Measurements from ENCODE around the gene PIGU. TPM values are rescaled to one million over a fixed set of nuclear protein-coding genes. Genes with fewer than 3 reads are reported as not detected.

PIGU gene
- total and polyA plus RNA-seq, 2 donors (not counting 1 experiment from before 2014, with no cell fraction given) = 12.0 to 19.3 TPM

DNA sequence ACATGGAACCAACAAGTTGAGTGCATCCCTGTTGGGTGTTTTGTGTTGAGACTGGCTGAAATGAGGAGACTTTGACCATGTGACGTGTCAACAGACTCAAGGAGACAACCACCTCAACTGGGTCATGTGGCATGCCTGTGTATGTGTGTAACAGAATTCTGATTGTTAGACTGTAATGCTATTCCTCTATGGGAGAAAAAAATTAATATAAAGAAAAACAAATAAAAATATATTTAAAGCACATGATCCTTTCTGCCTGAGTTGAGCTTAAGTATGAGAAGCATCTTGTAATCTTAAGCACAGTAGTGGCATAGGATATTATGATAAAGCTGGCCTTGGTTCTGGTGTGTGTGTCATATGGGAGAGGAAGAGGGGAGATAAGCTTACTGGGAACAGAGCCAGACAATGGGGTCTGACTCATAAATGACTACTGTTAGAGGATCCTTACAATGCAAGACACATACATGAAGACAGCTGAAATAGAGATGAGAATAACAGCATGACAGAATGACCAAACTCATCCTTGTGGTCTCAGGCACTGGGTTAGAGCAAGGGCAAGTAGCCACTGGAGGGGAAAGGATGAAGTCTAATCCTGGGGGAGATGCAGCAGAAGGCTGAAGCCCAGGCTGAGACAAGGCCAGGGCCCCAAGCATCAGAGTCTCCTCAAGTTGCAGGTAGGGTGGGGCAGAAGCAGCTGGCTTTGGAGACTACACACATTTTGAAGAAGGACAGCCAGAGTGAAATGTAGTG is 36.5 kb upstream of the PIGU start:
- no peak overlapping the region for H3K4me3 Mint-ChIP-seq
- Histone ChIP-seq H3K9me3 (ENCODE audit: control extremely low read depth in 1 of 3, control insufficient read depth in 2 of 3, insufficient read depth in 1 of 3, low read length in 2 of 3) (no peaks in the 10 kb centered on the region), H4K20me1 (ENCODE audit: control insufficient read depth, insufficient read depth, low read length, poor library complexity, severe bottlenecking) (peaks cover 7% of the 10 kb centered on the region), H3K4me1 (ENCODE audit: control insufficient read depth in 2 of 2, insufficient read depth in 2 of 2, low read length in 2 of 2) (peaks cover 8 to 14% of the 10 kb centered on the region in 2 donors), H3K79me2 (ENCODE audit: control insufficient read depth, insufficient read depth, low read length) (no peaks in the 10 kb centered on the region), H3K4me3 (ENCODE audit: control extremely low read depth in 1 of 5, extremely low read depth in 1 of 5, insufficient read depth in 1 of 5, low read depth in 2 of 5, low read length in 4 of 5) (no peak overlapping the region), H3K4me2 (replicated peaks; ENCODE audit: low read depth, low read length, poor library complexity, severe bottlenecking) (no peak overlapping the region), H3K27me3 (replicated peaks in 1 of 4; ENCODE audit: control extremely low read depth in 1 of 4, control insufficient read depth in 3 of 4, insufficient read depth in 4 of 4, low read length in 3 of 4) (no peaks in the 10 kb centered on the region), H3K9ac (ENCODE audit: low read length) (no peak overlapping the region), H3K36me3 (replicated peaks in 1 of 2; ENCODE audit: control extremely low read depth in 1 of 2, control insufficient read depth in 1 of 2, extremely low read depth in 1 of 2, insufficient read depth in 2 of 2, low read length in 1 of 2) (peaks cover 0 to 9% of the 10 kb centered on the region in 2 experiments), H2AFZ (ENCODE audit: insufficient read depth, low read depth, low read length, poor library complexity, severe bottlenecking) (no peak overlapping the region), H3K27ac (ENCODE audit: low read length in 2 of 2) (no peak overlapping the region)
- H3K4me1 Mint-ChIP-seq = peaks cover 14% of the 10 kb centered on the region
- H3K27ac Mint-ChIP-seq = no peak overlapping the region
- TF ChIP-seq, protein P1, sequence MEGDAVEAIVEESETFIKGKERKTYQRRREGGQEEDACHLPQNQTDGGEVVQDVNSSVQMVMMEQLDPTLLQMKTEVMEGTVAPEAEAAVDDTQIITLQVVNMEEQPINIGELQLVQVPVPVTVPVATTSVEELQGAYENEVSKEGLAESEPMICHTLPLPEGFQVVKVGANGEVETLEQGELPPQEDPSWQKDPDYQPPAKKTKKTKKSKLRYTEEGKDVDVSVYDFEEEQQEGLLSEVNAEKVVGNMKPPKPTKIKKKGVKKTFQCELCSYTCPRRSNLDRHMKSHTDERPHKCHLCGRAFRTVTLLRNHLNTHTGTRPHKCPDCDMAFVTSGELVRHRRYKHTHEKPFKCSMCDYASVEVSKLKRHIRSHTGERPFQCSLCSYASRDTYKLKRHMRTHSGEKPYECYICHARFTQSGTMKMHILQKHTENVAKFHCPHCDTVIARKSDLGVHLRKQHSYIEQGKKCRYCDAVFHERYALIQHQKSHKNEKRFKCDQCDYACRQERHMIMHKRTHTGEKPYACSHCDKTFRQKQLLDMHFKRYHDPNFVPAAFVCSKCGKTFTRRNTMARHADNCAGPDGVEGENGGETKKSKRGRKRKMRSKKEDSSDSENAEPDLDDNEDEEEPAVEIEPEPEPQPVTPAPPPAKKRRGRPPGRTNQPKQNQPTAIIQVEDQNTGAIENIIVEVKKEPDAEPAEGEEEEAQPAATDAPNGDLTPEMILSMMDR (IDR thresholded peaks at IDR 0.05) = no peak
- no peak for TF ChIP-seq EZH2 (IDR thresholded peaks at IDR 0.05; ENCODE audit: borderline replicate concordance, insufficient read depth, low read depth, low read length, poor library complexity, severe bottlenecking)
- ATAC-seq (ENCODE audit: low read depth) = no peak
- no peaks in the 10 kb centered on the region for H3K27me3 Mint-ChIP-seq
- DNase-seq = no peak
- no CpG with 5 or more reads among the region's 1 CpG for WGBS (ENCODE audit: insufficient coverage)
- no peaks in the 10 kb centered on the region for H3K9me3 Mint-ChIP-seq (ENCODE audit: insufficient read depth)
- CTCF ChIA-PET = interaction anchor here (0.6 to 1.6 kb wide), 6 partner anchors 19 to 1173 kb away, joined by 3 to 5 read pairs (median 3); no protein-coding TSS in a partner anchor
- POLR2A ChIA-PET = interaction anchor here (0.6 kb wide), 1 partner anchor 38 kb away, joined by 3 read pairs; no protein-coding TSS in a partner anchor
- intact Hi-C loops (cut with micrococcal nuclease) = no loop called here

DNA sequence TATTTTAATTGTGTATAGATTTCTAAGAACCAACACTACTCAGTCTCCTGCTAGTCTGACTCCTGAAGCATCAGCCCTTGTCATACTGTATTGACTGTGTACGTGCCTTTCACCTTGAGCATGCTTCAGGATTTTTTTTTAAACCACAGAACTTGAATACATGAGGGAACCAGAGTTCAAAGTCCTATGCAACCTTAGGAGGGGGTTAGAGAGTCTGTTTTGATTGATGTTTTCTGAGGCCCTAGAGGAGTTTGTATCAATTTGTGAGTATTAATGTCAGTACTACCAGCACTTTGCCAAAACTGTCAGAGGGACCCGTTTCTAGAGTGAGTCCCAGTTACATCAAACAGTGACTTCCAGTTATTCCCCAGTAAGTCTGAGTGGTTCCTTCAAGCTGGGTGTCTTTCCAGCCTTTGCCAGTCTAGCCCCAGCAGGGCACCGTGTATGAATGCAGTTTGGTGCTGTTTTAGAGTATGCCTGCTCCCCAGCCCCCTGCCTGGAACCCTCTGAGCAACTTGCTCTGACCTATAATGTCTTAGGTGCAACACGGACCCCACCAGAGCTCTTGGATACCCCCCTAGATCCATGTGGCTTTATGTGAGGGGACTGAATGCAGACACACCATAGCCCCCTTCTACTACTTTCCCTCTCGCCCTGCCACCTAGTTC is 35.8 kb upstream of the PIGU start:
- CTCF ChIA-PET = interaction anchor here (1.1 to 1.6 kb wide), 2 partner anchors 174 to 176 kb away, joined by 3 to 5 read pairs; no protein-coding TSS in a partner anchor
- TF ChIP-seq, protein P1 (IDR thresholded peaks at IDR 0.05) = no peak
- H3K9ac ChIP-seq (ENCODE audit: low read length) = no peak overlapping the region
- Mint-ChIP-seq H3K27me3 (no peaks in the 10 kb centered on the region), H3K9me3 (ENCODE audit: insufficient read depth) (no peaks in the 10 kb centered on the region), H3K4me1 (peaks cover 17% of the 10 kb centered on the region), H3K4me3 (no peak overlapping the region), H3K27ac (no peak overlapping the region)
- H3K4me1 ChIP-seq (ENCODE audit: control insufficient read depth in 2 of 2, insufficient read depth in 2 of 2, low read length in 2 of 2) = peaks cover 10 to 14% of the 10 kb centered on the region in 2 donors
- ATAC-seq (ENCODE audit: low read depth) = no peak
- no peaks in the 10 kb centered on the region for H3K9me3 ChIP-seq (ENCODE audit: control extremely low read depth in 1 of 3, control insufficient read depth in 2 of 3, insufficient read depth in 1 of 3, low read length in 2 of 3)
- no peak overlapping the region for H3K27ac ChIP-seq (ENCODE audit: low read length in 2 of 2)
- 85% methylated on average over 2 of the region's 5 CpGs for WGBS (ENCODE audit: insufficient coverage)
- peaks cover 7% of the 10 kb centered on the region for H4K20me1 ChIP-seq (ENCODE audit: control insufficient read depth, insufficient read depth, low read length, poor library complexity, severe bottlenecking)
- H2AFZ ChIP-seq (ENCODE audit: insufficient read depth, low read depth, low read length, poor library complexity, severe bottlenecking) = no peak overlapping the region
- H3K4me2 ChIP-seq (replicated peaks; ENCODE audit: low read depth, low read length, poor library complexity, severe bottlenecking) = no peak overlapping the region
- POLR2A ChIA-PET = no interaction called here
- no peaks in the 10 kb centered on the region for H3K79me2 ChIP-seq (ENCODE audit: control insufficient read depth, insufficient read depth, low read length)
- no peaks in the 10 kb centered on the region for H3K27me3 ChIP-seq (replicated peaks in 1 of 4; ENCODE audit: control extremely low read depth in 1 of 4, control insufficient read depth in 3 of 4, insufficient read depth in 4 of 4, low read length in 3 of 4)
- no peak for DNase-seq
- peaks cover 0 to 9% of the 10 kb centered on the region in 2 experiments for H3K36me3 ChIP-seq (replicated peaks in 1 of 2; ENCODE audit: control extremely low read depth in 1 of 2, control insufficient read depth in 1 of 2, extremely low read depth in 1 of 2, insufficient read depth in 2 of 2, low read length in 1 of 2)
- intact Hi-C loops (cut with micrococcal nuclease) = no loop called here
- H3K4me3 ChIP-seq (ENCODE audit: control extremely low read depth in 1 of 5, extremely low read depth in 1 of 5, insufficient read depth in 1 of 5, low read depth in 2 of 5, low read length in 4 of 5) = no peak overlapping the region
